ENCODE results near the gene ROM1. TPM values are rescaled to one million over a fixed set of nuclear protein-coding genes. Genes with fewer than 3 reads are reported as not detected.

ROM1 gene
- total and polyA plus RNA-seq, 2 donors = 1.7 to 7.6 TPM

- Histone ChIP-seq H3K4me3 (ENCODE audit: low read length in 2 of 2) (peak overlapping the region in 1 of 2 donors; percentile 100), H3K36me3 (ENCODE audit: control insufficient read depth in 2 of 2, insufficient read depth in 2 of 2, low read length in 1 of 2) (peaks cover 17 to 37% of the 10 kb centered on the region in 2 donors), H3K27me3 (ENCODE audit: control insufficient read depth in 2 of 2, insufficient read depth in 1 of 2, low read length in 1 of 2) (peaks cover 0 to 5% of the 10 kb centered on the region in 2 donors), H3K9me3 (ENCODE audit: control insufficient read depth in 2 of 2, insufficient read depth in 1 of 2, low read length in 1 of 2) (no peaks in the 10 kb centered on the region), H3K27ac (ENCODE audit: low read depth in 1 of 2, low read length in 1 of 2) (no peak overlapping the region), H3K4me1 (ENCODE audit: control insufficient read depth in 2 of 2, insufficient read depth in 2 of 2, low read length in 2 of 2) (peaks cover 15 to 44% of the 10 kb centered on the region in 2 donors)
- WGBS = 96% methylated on average over 13 of the region's 13 CpGs
- DNase-seq (ENCODE audit: low read depth in 6 of 9, low spot score in 9 of 9) = no peak
Observed at GRCh38 chr11:62603072-62603408, 10.0 kb upstream of the ROM1 start.

GRCh38 chr11:62603776-62604299 lies 9.2 kb upstream of the ROM1 start:
- no peak for DNase-seq (ENCODE audit: low read depth in 6 of 9, low spot score in 9 of 9)
- no peak overlapping the region for H3K27ac ChIP-seq (ENCODE audit: low read depth in 1 of 2, low read length in 1 of 2)
- H3K4me1 ChIP-seq (ENCODE audit: control insufficient read depth in 2 of 2, insufficient read depth in 2 of 2, low read length in 2 of 2) = peaks cover 11 to 36% of the 10 kb centered on the region in 2 donors
- peaks cover 0 to 5% of the 10 kb centered on the region in 2 donors for H3K27me3 ChIP-seq (ENCODE audit: control insufficient read depth in 2 of 2, insufficient read depth in 1 of 2, low read length in 1 of 2)
- H3K9me3 ChIP-seq (ENCODE audit: control insufficient read depth in 2 of 2, insufficient read depth in 1 of 2, low read length in 1 of 2) = no peaks in the 10 kb centered on the region
- H3K36me3 ChIP-seq (ENCODE audit: control insufficient read depth in 2 of 2, insufficient read depth in 2 of 2, low read length in 1 of 2) = peaks cover 19 to 32% of the 10 kb centered on the region in 2 donors
- 97% methylated on average over 8 of the region's 8 CpGs for WGBS
- H3K4me3 ChIP-seq (ENCODE audit: low read length in 2 of 2) = no peak overlapping the region

GRCh38 chr11:62604460-62605120 lies 8.5 kb upstream of the ROM1 start:
- no peak overlapping the region for H3K27ac ChIP-seq (ENCODE audit: low read depth in 1 of 2, low read length in 1 of 2)
- peaks cover 0 to 5% of the 10 kb centered on the region in 2 donors for H3K27me3 ChIP-seq (ENCODE audit: control insufficient read depth in 2 of 2, insufficient read depth in 1 of 2, low read length in 1 of 2)
- DNase-seq (ENCODE audit: low read depth in 6 of 9, low spot score in 9 of 9) = no peak
- H3K4me3 ChIP-seq (ENCODE audit: low read length in 2 of 2) = no peak overlapping the region
- H3K9me3 ChIP-seq (ENCODE audit: control insufficient read depth in 2 of 2, insufficient read depth in 1 of 2, low read length in 1 of 2) = no peaks in the 10 kb centered on the region
- peaks cover 10 to 29% of the 10 kb centered on the region in 2 donors for H3K4me1 ChIP-seq (ENCODE audit: control insufficient read depth in 2 of 2, insufficient read depth in 2 of 2, low read length in 2 of 2)
- peaks cover 19 to 28% of the 10 kb centered on the region in 2 donors for H3K36me3 ChIP-seq (ENCODE audit: control insufficient read depth in 2 of 2, insufficient read depth in 2 of 2, low read length in 1 of 2)
- WGBS = 96% methylated on average over 13 of the region's 13 CpGs

- peaks cover 25 to 26% of the 10 kb centered on the region in 2 donors for H3K36me3 ChIP-seq (ENCODE audit: control insufficient read depth in 2 of 2, insufficient read depth in 2 of 2, low read length in 1 of 2)
- 95% methylated on average over 6 of the region's 6 CpGs for WGBS
- no peak overlapping the region for H3K27ac ChIP-seq (ENCODE audit: low read depth in 1 of 2, low read length in 1 of 2)
- no peaks in the 10 kb centered on the region for H3K9me3 ChIP-seq (ENCODE audit: control insufficient read depth in 2 of 2, insufficient read depth in 1 of 2, low read length in 1 of 2)
- DNase-seq (ENCODE audit: low read depth in 6 of 9, low spot score in 9 of 9) = no peak
- H3K27me3 ChIP-seq (ENCODE audit: control insufficient read depth in 2 of 2, insufficient read depth in 1 of 2, low read length in 1 of 2) = peaks cover 0 to 5% of the 10 kb centered on the region in 2 donors
- H3K4me1 ChIP-seq (ENCODE audit: control insufficient read depth in 2 of 2, insufficient read depth in 2 of 2, low read length in 2 of 2) = peaks cover 6 to 22% of the 10 kb centered on the region in 2 donors
- H3K4me3 ChIP-seq (ENCODE audit: low read length in 2 of 2) = no peak overlapping the region
Observed at GRCh38 chr11:62605467-62605866, 7.6 kb upstream of the ROM1 start.

- H3K27me3 ChIP-seq (ENCODE audit: control insufficient read depth in 2 of 2, insufficient read depth in 1 of 2, low read length in 1 of 2) = peaks cover 0 to 5% of the 10 kb centered on the region in 2 donors
- H3K27ac ChIP-seq (ENCODE audit: low read depth in 1 of 2, low read length in 1 of 2) = no peak overlapping the region
Observed at GRCh38 chr11:62605902-62606301, 7.2 kb upstream of the ROM1 start.

GRCh38 chr11:62607714-62608113 lies 5.3 kb upstream of the ROM1 start:
- H3K27ac ChIP-seq (ENCODE audit: low read depth in 1 of 2, low read length in 1 of 2) = no peak overlapping the region
- no peak overlapping the region for H3K4me3 ChIP-seq (ENCODE audit: low read length in 2 of 2)
- peaks cover 0 to 4% of the 10 kb centered on the region in 2 donors for H3K27me3 ChIP-seq (ENCODE audit: control insufficient read depth in 2 of 2, insufficient read depth in 1 of 2, low read length in 1 of 2)
- H3K36me3 ChIP-seq (ENCODE audit: control insufficient read depth in 2 of 2, insufficient read depth in 2 of 2, low read length in 1 of 2) = peaks cover 25 to 29% of the 10 kb centered on the region in 2 donors
- DNase-seq (ENCODE audit: low read depth in 6 of 9, low spot score in 9 of 9) = no peak
- H3K4me1 ChIP-seq (ENCODE audit: control insufficient read depth in 2 of 2, insufficient read depth in 2 of 2, low read length in 2 of 2) = peaks cover 0 to 22% of the 10 kb centered on the region in 2 donors
- 87% methylated on average over 4 of the region's 4 CpGs for WGBS
- H3K9me3 ChIP-seq (ENCODE audit: control insufficient read depth in 2 of 2, insufficient read depth in 1 of 2, low read length in 1 of 2) = no peaks in the 10 kb centered on the region

More at GRCh38 chr11:62605902-62606301, 7.2 kb upstream of the ROM1 start:
- WGBS = 97% methylated on average over 15 of the region's 15 CpGs
- Histone ChIP-seq H3K4me3 (ENCODE audit: low read length in 2 of 2) (no peak overlapping the region), H3K9me3 (ENCODE audit: control insufficient read depth in 2 of 2, insufficient read depth in 1 of 2, low read length in 1 of 2) (no peaks in the 10 kb centered on the region), H3K36me3 (ENCODE audit: control insufficient read depth in 2 of 2, insufficient read depth in 2 of 2, low read length in 1 of 2) (peaks cover 25 to 29% of the 10 kb centered on the region in 2 donors), H3K4me1 (ENCODE audit: control insufficient read depth in 2 of 2, insufficient read depth in 2 of 2, low read length in 2 of 2) (peaks cover 6 to 20% of the 10 kb centered on the region in 2 donors)
- DNase-seq (ENCODE audit: low read depth in 6 of 9, low spot score in 9 of 9) = no peak

- Histone ChIP-seq H3K36me3 (ENCODE audit: control insufficient read depth in 2 of 2, insufficient read depth in 2 of 2, low read length in 1 of 2) (peaks cover 25 to 26% of the 10 kb centered on the region in 2 donors), H3K9me3 (ENCODE audit: control insufficient read depth in 2 of 2, insufficient read depth in 1 of 2, low read length in 1 of 2) (no peaks in the 10 kb centered on the region), H3K27me3 (ENCODE audit: control insufficient read depth in 2 of 2, insufficient read depth in 1 of 2, low read length in 1 of 2) (no peaks in the 10 kb centered on the region), H3K4me3 (ENCODE audit: low read length in 2 of 2) (no peak overlapping the region), H3K27ac (ENCODE audit: low read depth in 1 of 2, low read length in 1 of 2) (no peak overlapping the region), H3K4me1 (ENCODE audit: control insufficient read depth in 2 of 2, insufficient read depth in 2 of 2, low read length in 2 of 2) (peaks cover 0 to 22% of the 10 kb centered on the region in 2 donors)
- DNase-seq (ENCODE audit: low read depth in 6 of 9, low spot score in 9 of 9) = no peak
- 99% methylated on average over 12 of the region's 12 CpGs for WGBS
Observed at GRCh38 chr11:62608776-62609175, 4.3 kb upstream of the ROM1 start.

GRCh38 chr11:62610403-62610802 lies 2.7 kb upstream of the ROM1 start:
- H3K27me3 ChIP-seq (ENCODE audit: control insufficient read depth in 2 of 2, insufficient read depth in 1 of 2, low read length in 1 of 2) = no peaks in the 10 kb centered on the region
- H3K27ac ChIP-seq (ENCODE audit: low read depth in 1 of 2, low read length in 1 of 2) = no peak overlapping the region
- H3K36me3 ChIP-seq (ENCODE audit: control insufficient read depth in 2 of 2, insufficient read depth in 2 of 2, low read length in 1 of 2) = peaks cover 29 to 30% of the 10 kb centered on the region in 2 donors
- no peak overlapping the region for H3K4me3 ChIP-seq (ENCODE audit: low read length in 2 of 2)
- H3K4me1 ChIP-seq (ENCODE audit: control insufficient read depth in 2 of 2, insufficient read depth in 2 of 2, low read length in 2 of 2) = peaks cover 0 to 17% of the 10 kb centered on the region in 2 donors
- no peaks in the 10 kb centered on the region for H3K9me3 ChIP-seq (ENCODE audit: control insufficient read depth in 2 of 2, insufficient read depth in 1 of 2, low read length in 1 of 2)
- WGBS = 96% methylated on average over 6 of the region's 6 CpGs
- DNase-seq (ENCODE audit: low read depth in 6 of 9, low spot score in 9 of 9) = no peak

- Histone ChIP-seq H3K27ac (ENCODE audit: low read depth in 1 of 2, low read length in 1 of 2) (no peak overlapping the region), H3K27me3 (ENCODE audit: control insufficient read depth in 2 of 2, insufficient read depth in 1 of 2, low read length in 1 of 2) (no peaks in the 10 kb centered on the region), H3K36me3 (ENCODE audit: control insufficient read depth in 2 of 2, insufficient read depth in 2 of 2, low read length in 1 of 2) (peaks cover 27 to 29% of the 10 kb centered on the region in 2 donors), H3K4me1 (ENCODE audit: control insufficient read depth in 2 of 2, insufficient read depth in 2 of 2, low read length in 2 of 2) (peaks cover 0 to 17% of the 10 kb centered on the region in 2 donors), H3K4me3 (ENCODE audit: low read length in 2 of 2) (peak overlapping the region; percentile 66 to 81), H3K9me3 (ENCODE audit: control insufficient read depth in 2 of 2, insufficient read depth in 1 of 2, low read length in 1 of 2) (no peaks in the 10 kb centered on the region)
- no peak for DNase-seq (ENCODE audit: low read depth in 6 of 9, low spot score in 9 of 9)
- 87% methylated on average over 28 of the region's 28 CpGs for WGBS
Observed at GRCh38 chr11:62610814-62611704, 2.0 kb upstream of the ROM1 start.

Data from thymus (tissue), 11 donors.